ENCODE results near the gene KIF18B. TPM values are rescaled to one million over a fixed set of nuclear protein-coding genes. Genes with fewer than 3 reads are reported as not detected.

Gene KIF18B
- total RNA-seq, 1 donor from 2014 or later: 0.13 TPM

DNA sequence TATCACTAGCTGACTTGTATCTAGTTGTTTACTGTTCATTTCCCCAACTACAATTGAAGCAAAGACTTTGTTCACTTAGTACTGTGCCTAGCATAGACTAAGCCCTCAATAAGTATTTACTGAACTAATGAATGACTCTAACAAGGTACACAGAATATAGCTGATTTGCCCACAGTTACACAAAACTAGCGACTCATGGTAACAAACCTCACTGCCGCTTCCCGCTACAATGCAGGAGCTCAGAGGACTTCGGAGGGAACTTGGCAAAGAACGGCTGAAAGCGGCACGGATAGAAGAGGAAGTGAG is 48.9 kb downstream of the KIF18B start:
- no peak for DNase-seq (ENCODE audit: low spot score)
- intact Hi-C loops (cut with DNase I): no loop called here

DNA sequence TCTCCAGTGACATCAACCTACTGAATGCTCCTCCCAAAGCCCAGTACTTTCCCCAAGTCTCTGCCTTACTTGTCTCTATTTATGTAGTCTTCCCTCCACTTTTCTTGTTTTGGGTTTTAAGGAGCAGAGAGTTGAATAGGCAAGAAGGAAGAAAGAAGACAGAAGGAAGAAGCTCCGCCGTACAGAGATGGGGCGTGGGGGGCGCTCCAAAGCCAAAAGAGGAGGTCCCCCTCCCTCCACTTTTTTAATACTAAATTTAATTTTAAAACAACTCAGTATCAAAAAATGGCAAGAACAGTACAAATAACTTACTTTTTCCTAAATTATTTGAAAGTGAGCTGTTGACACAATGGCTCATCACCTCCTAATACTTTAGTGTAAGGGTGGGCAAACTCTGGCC is 52.9 kb downstream of the KIF18B start:
- intact Hi-C loops (cut with DNase I): no loop called here
- DNase-seq (ENCODE audit: low spot score): no peak

DNA sequence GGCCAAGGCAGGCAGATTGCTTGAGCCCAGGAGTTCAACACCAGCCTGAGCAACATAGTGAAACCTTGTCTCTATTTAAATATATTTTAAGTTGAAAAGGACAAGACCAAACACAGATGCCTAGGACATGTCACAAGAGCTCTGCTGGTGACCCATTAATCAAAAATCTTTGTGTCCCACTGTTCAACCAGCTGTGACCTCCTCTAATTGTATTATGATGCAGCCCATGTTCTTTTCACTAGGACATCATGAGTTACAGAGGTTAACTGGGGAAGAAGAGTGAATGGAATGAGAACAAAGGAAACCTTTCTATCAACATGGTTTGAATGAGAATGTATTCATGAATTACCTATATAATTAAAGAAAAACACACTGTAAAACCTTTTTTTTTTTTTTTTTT is 55.3 kb downstream of the KIF18B start:
- DNase-seq (ENCODE audit: low spot score): no peak
- intact Hi-C loops (cut with DNase I): no loop called here

DNA sequence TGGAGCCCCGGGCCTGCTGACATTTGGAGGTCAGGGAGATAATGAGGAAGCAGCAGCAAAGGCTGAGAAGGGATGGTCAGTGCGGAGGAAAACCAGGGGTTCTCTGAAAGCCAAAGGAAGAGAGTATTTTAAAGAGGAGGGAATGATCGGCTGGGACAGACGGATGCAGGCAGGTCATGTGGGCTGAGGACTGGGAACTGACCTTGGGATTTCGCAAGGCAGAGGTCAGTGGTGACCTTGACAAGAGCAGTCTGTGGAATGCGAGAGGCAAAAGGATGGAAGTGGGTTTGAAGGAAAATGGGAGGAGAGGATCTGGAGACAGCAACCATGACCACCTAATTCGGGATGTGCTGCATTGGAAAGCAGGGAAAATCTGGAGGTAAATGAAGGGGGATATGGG is 58.6 kb downstream of the KIF18B start:
- no peak for DNase-seq (ENCODE audit: low spot score)
- intact Hi-C loops (cut with DNase I): no loop called here

DNA sequence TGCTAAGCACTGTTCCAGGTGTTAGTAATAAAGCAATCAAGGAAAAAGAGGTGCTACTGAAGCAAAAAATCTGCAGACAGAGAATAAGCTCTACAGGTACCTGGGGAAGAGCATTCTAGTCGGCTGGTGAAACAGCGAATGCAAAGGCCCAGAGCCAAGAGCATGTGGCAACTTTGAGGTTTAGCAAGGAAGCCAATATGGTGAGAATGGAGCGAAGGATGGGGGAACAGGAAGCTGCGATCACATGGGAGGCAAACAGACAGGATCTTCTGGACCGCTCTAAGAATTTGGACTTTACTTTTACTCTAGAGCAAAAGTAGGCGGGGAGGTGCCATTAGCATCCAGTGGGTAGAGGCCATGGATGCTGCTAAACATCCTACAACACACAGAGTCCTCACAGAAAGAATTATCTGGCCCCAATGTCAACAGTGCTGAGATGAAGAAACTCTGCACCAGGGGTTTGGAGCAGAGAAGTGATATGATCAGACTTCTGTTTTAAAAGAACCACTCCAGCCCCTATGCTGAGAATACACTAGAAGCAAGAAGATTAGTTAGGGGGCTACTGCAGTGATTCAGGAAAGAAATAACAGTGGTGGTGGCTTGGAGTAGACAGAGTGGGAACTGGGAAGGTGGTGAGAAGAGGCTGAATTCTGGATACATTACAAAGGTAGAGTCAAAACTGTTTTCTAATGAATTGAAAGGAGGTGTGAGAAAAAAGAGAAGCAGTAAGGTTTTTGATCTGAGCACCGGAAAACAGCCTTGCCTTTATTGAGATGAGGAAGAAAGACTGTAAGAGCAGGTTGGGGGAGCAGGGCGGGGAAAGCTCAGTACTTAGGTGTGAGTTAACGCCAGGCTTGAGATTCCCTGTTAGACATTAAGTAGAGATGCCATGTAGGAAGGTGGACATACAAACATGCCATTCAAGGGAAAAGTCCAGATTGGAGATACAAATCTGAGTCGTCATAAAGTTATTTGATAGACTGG is 59.3 kb downstream of the KIF18B start:
- DNase-seq (ENCODE audit: low spot score): no peak
- intact Hi-C loops (cut with DNase I): no loop called here

DNA sequence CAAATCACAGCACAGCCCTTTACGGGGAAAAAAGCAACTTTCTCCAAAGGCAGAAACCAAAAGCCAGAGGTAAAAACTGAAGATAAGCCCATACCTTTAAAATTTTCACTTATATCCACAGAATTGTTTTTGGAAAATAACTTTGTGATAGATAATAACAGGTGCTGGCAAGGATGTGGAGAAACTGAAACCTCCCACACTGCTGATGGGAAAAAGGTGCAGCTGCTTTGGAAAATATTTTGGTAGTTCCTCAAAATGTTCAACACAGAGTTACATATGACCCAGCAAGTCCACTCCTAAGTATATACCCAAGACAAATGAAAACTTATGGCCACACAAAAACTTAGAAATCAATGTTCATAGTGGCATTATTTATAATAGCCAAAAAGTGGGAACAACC is 60.6 kb downstream of the KIF18B start:
- no peak for DNase-seq (ENCODE audit: low spot score)
- intact Hi-C loops (cut with DNase I): no loop called here

DNA sequence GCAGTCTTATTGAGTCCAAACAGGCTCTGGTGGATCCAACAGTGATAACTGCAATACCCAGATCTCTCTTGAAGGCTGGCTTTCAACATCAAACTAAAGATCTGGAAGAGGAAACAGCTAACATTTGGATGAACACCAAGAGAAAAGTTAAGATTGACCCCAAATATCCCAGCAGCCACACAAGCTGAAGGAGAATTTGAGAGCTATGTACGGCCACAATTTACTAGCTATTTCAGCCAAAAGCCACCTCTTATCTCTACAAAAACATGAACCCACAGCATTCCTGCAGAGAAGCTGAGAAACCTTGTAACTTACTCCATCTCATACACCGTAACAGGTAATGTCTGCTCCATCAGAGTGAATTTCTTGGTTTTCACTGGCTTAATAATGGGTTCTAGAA is 62.6 kb downstream of the KIF18B start:
- no peak for DNase-seq (ENCODE audit: low spot score)
- intact Hi-C loops (cut with DNase I): no loop called here

DNA sequence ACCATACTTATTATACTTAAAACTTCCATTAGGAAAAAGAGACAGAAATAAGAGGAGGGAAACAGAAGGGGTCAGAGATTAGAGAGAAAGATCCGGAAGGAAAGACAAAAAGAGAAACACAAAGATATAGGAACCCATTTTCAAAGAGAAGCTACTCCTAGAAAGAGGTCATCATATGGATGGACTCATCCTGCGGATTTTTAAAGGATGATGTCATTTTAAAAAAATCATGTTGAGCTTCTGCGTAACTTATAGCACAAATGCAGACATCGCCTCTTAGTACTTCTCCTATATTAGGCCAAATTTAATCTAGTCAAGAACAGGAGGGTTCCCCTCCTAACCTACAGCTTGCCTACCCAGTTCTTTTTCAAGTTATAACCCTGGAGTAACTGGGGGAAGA is 66.4 kb downstream of the KIF18B start:
- no peak for DNase-seq (ENCODE audit: low spot score)
- intact Hi-C loops (cut with DNase I): no loop called here

DNA sequence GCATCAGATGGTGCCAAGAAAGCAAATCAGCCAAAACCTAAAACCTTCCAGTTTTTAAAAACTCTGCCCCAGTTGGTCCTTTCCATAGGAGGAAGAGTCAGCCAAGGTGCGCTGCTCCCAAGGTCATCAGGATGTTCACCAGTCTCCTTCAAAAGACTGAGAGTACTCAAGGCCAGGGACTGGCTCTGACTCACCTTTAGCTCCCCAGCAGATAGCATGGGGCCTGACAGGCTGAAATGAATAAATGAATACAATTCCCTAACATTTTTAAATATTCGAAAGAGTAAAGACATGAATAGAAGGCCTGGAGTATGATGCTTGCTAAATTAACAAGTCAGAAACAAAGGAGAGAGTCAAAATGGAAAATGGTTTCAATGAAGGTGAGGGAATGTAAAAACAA is 67.5 kb downstream of the KIF18B start:
- intact Hi-C loops (cut with DNase I): no loop called here
- DNase-seq (ENCODE audit: low spot score): no peak

DNA sequence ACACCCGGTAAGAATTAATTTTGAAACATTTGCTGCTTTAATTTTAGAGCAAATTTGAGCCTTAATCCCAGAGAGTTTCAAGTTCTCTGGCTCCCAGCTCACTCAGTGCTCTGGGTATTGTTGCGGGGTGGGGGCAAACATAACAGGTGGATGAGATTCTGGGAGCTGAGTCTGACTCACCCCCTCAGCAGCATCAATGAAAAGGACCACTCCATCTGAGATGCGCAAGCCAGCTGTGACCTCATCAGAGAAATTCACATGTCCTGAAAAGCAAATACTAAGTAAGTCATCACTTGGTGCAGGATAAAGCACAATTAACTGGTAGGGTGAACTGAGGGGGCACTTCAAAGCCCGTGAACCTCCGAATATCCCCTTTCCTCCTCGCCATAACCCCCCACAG is 68.2 kb downstream of the KIF18B start:
- no peak for DNase-seq (ENCODE audit: low spot score)
- intact Hi-C loops (cut with DNase I): no loop called here

DNA sequence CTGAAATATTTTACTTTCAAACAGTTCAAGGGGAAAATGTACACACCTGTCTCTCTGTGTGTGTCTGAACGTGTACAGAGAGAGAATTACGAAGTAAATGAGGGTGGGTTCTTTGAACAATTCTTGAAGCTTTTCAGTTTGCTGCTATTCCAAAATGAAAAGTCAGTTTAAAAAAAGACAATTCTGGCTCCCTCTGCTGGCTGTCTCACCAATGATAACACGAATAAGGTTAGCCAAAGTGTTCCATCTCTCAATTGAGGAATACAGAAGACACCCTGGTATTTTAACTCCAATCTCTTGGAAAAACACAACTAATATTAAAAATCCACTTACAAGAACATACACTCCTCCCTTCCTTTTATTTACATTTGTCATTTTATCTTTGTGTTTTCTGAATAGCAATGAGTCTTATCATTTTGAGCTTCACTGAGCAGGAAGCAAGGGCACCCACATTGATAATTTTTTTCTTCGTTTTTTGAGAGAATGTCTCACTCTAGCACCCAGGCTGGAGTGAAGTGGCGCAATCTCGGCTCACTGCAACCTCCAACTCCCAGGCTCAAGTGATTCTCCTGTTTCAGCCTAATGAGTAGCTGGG is 68.8 kb downstream of the KIF18B start:
- intact Hi-C loops (cut with DNase I): no loop called here
- DNase-seq (ENCODE audit: low spot score): no peak

DNA sequence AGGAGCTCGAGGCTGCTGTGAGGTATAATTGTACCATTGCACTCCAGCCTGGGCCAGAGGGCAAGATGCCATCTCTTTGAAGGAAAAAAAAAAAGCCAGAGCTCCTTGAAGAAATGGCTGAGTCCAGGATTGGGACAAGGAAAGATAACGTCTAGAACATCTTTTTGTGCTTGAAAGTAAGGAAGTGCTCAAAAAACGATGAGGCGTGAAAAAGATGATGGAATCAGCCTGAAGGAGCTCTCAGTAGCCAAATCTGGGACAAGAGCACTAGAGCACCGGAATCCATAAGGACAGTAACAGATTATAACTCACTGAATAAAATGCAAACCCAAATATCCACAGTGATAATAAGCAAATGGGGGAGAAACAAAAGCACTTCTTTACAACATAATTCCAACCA is 70.5 kb downstream of the KIF18B start:
- no peak for DNase-seq (ENCODE audit: low spot score)
- intact Hi-C loops (cut with DNase I): no loop called here

DNA sequence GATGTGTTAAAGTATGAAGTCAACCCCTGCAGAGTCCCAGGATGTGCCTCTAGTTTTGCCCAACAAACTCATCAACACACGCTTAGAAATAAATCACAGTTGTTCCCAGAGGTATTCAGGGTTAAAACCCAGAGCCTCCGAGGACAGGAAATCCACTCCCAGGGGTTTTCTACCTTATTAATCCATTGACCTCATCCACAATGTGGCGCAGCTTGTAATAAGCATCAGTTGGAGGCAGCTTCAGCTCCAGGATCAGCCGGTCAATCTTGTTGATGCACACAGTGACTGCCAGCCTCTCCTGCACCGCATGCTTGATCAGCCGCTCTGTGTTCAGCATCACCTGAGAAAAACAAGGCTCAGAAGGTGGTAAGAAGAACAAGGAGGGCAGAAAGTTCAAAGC is 71.8 kb downstream of the KIF18B start:
- intact Hi-C loops (cut with DNase I): no loop called here
- no peak for DNase-seq (ENCODE audit: low spot score)

Small RNA genes within 50 kb of the gene (microRNA-seq; reads per million reads assigned to microRNA genes)
- gene MIR6783: not detected

Other genes starting within 250 kb of the KIF18B start
- 5.9 TPM for gene DBF4B, start 239.1 kb downstream of the KIF18B start, total RNA-seq
- 1.00 TPM for gene ADAM11, start 188.8 kb downstream of the KIF18B start, total RNA-seq
- gene GJC1, start 117.5 kb downstream of the KIF18B start, total RNA-seq: 32.0 TPM
- gene HIGD1B, start 99.9 kb downstream of the KIF18B start, total RNA-seq: 10.3 TPM
- gene EFTUD2, start 48.3 kb downstream of the KIF18B start, total RNA-seq: 62.0 TPM
- gene GFAP, start 32.3 kb downstream of the KIF18B start, total RNA-seq: 7.0 TPM
- 0.97 TPM for gene C1QL1, start 20.5 kb upstream of the KIF18B start, total RNA-seq
- gene DCAKD, start 103.9 kb upstream of the KIF18B start, total RNA-seq: 32.1 TPM
- 74.8 TPM for gene NMT1, start 113.5 kb upstream of the KIF18B start, total RNA-seq
- gene PLCD3, start 184.7 kb upstream of the KIF18B start, total RNA-seq: 87.6 TPM
- gene ACBD4, start 187.9 kb upstream of the KIF18B start, total RNA-seq: 6.4 TPM
- gene HEXIM1, start 200.7 kb upstream of the KIF18B start, total RNA-seq: 19.8 TPM
- gene HEXIM2, start 214.1 kb upstream of the KIF18B start, total RNA-seq: 3.3 TPM